ENCODE results near the gene NR1D1. TPM values are rescaled to one million over a fixed set of nuclear protein-coding genes. Genes with fewer than 3 reads are reported as not detected.

Gene NR1D1
- total RNA-seq, 2 experiments from 2014 or later = 6.0 to 6.5 TPM

- no peak for DNase-seq
- no peaks in the 10 kb centered on the region for H3K36me3 Mint-ChIP-seq (ENCODE audit: low read depth)
- intact Hi-C loops (cut with micrococcal nuclease) = no loop called here
- POLR2A ChIA-PET = interaction anchor here (0.9 to 2.5 kb wide), 5 partner anchors 8 to 617 kb away, joined by 3 to 7 read pairs (median 3); partner anchors contain the start of gene MED1
- ATAC-seq = no peak
- H3K4me3 Mint-ChIP-seq = peak overlapping the region; percentile 78
- peak overlapping the region; percentile 96 for H3K27ac Mint-ChIP-seq
- H3K27me3 Mint-ChIP-seq = no peaks in the 10 kb centered on the region
- TF ChIP-seq CTCF (IDR thresholded peaks at IDR 0.05) = no peak
- H3K4me1 Mint-ChIP-seq (ENCODE audit: low read depth) = peaks cover 80% of the 10 kb centered on the region
- CTCF ChIA-PET = interaction anchor here (1.4 to 3.7 kb wide), 4 partner anchors 14 to 44 kb away, joined by 9 to 25 read pairs (median 10); partner anchors contain the start of gene MED24
- H3K9me3 Mint-ChIP-seq = no peaks in the 10 kb centered on the region
Observed at GRCh38 chr17:40068129-40068581, 32.2 kb downstream of the NR1D1 start.

- peaks cover 80% of the 10 kb centered on the region for H3K4me1 Mint-ChIP-seq (ENCODE audit: low read depth)
- ChIA-PET POLR2A (interaction anchor here (1.0 to 2.5 kb wide), 3 partner anchors 8 to 46 kb away, joined by 3 to 7 read pairs (median 5); no protein-coding TSS in a partner anchor), CTCF (interaction anchor here (1.6 to 12.5 kb wide), 5 partner anchors 8 to 45 kb away, joined by 3 to 168 read pairs (median 25); no protein-coding TSS in a partner anchor)
- intact Hi-C loops (cut with micrococcal nuclease) = no loop called here
- H3K27me3 Mint-ChIP-seq = no peaks in the 10 kb centered on the region
- no peaks in the 10 kb centered on the region for H3K36me3 Mint-ChIP-seq (ENCODE audit: low read depth)
- H3K9me3 Mint-ChIP-seq = no peaks in the 10 kb centered on the region
- no peak for TF ChIP-seq CTCF (IDR thresholded peaks at IDR 0.05)
- ATAC-seq (no peak), DNase-seq (no peak)
- peak overlapping the region; percentile 96 for H3K27ac Mint-ChIP-seq
- H3K4me3 Mint-ChIP-seq = peak overlapping the region; percentile 78
Observed at GRCh38 chr17:40067710-40068109, 32.7 kb downstream of the NR1D1 start.

GRCh38 chr17:40065769-40066510, 34.4 kb downstream of the NR1D1 start:
- Mint-ChIP-seq H3K4me3 (no peak overlapping the region), H3K4me1 (ENCODE audit: low read depth) (peaks cover 77% of the 10 kb centered on the region), H3K9me3 (no peaks in the 10 kb centered on the region), H3K27ac (no peak overlapping the region), H3K36me3 (ENCODE audit: low read depth) (no peaks in the 10 kb centered on the region), H3K27me3 (no peaks in the 10 kb centered on the region)
- ATAC-seq (no peak), DNase-seq (no peak)
- no peak for TF ChIP-seq CTCF (IDR thresholded peaks at IDR 0.05)
- ChIA-PET POLR2A (interaction anchor here (0.5 to 2.0 kb wide), 8 partner anchors 10 to 1159 kb away, joined by 3 to 7 read pairs (median 4); partner anchors contain the start of genes CASC3 and MED24), CTCF (interaction anchor here (0.8 to 12.5 kb wide), 12 partner anchors 9 to 153 kb away, joined by 3 to 168 read pairs (median 3); partner anchors contain the start of genes MED24 and WIPF2)
- intact Hi-C loops (cut with micrococcal nuclease) = no loop called here

GRCh38 chr17:40064971-40065768, 35.2 kb downstream of the NR1D1 start:
- no peak for TF ChIP-seq CTCF (IDR thresholded peaks at IDR 0.05)
- peak overlapping the region; percentile 35 for H3K27ac Mint-ChIP-seq
- CTCF ChIA-PET = interaction anchor here (1.0 to 12.5 kb wide), 10 partner anchors 8 to 68 kb away, joined by 3 to 168 read pairs (median 4); partner anchors contain the start of genes MED24 and NR1D1
- no peak for ATAC-seq
- H3K4me1 Mint-ChIP-seq (ENCODE audit: low read depth) = peaks cover 69% of the 10 kb centered on the region
- no peaks in the 10 kb centered on the region for H3K36me3 Mint-ChIP-seq (ENCODE audit: low read depth)
- POLR2A ChIA-PET = interaction anchor here (0.5 to 2.0 kb wide), 9 partner anchors 10 to 1159 kb away, joined by 3 to 7 read pairs (median 4); partner anchors contain the start of genes MED24 and NR1D1
- no peaks in the 10 kb centered on the region for H3K9me3 Mint-ChIP-seq
- peak overlapping the region; percentile 89 for H3K4me3 Mint-ChIP-seq
- H3K27me3 Mint-ChIP-seq = no peaks in the 10 kb centered on the region
- intact Hi-C loops (cut with micrococcal nuclease) = loop anchor here (5.0 kb wide), 1 partner anchor 47 kb away; no protein-coding TSS in a partner anchor
- no peak for DNase-seq
